H9 (cell line): ENCODE data around the gene BPIFB2. TPM values are rescaled to one million over a fixed set of nuclear protein-coding genes. Genes with fewer than 3 reads are reported as not detected.

Experiments used
- DNase-seq: peaks from one replicate; pipeline ENCODE4 v3.0.0-alpha.2; 2017
- H2AFZ ChIP-seq: one replicate; pipeline ENCODE4 v1.6.1; 2013; ENCODE audit warnings: mild to moderate bottlenecking, low read length, control low read depth, moderate library complexity
- H2AK5ac ChIP-seq: 2 replicates; pipeline ENCODE4 v1.6.1; 2013; ENCODE audit warnings: low read length, control low read depth, mixed read lengths; ENCODE audit not compliant: insufficient read length
- H2BK120ac ChIP-seq: one replicate; pipeline ENCODE4 v1.6.1; 2013; ENCODE audit warnings: low read depth, mild to moderate bottlenecking, low read length, control low read depth, inconsistent platforms; ENCODE audit not compliant: poor library complexity, severe bottlenecking
- H2BK12ac ChIP-seq: 2 replicates; pipeline ENCODE4 v1.6.1; 2013; ENCODE audit warnings: low read length, control low read depth, mixed read lengths, low read depth; ENCODE audit not compliant: insufficient read length
- H2BK15ac ChIP-seq: 2 replicates; pipeline ENCODE4 v1.6.1; 2013; ENCODE audit warnings: low read depth, low read length, control low read depth
- H2BK20ac ChIP-seq: one replicate; pipeline ENCODE4 v1.6.1; 2013; ENCODE audit warnings: low read depth, mild to moderate bottlenecking, low read length, control low read depth, inconsistent platforms; ENCODE audit not compliant: poor library complexity, severe bottlenecking
- H2BK5ac ChIP-seq: 2 replicates; pipeline ENCODE4 v1.6.1; 2013; ENCODE audit warnings: low read length, control low read depth, mixed read lengths; ENCODE audit not compliant: insufficient read length
- H3K14ac ChIP-seq: 2 replicates; pipeline ENCODE4 v1.6.1; 2013; ENCODE audit warnings: low read length, control low read depth; ENCODE audit not compliant: insufficient read depth
- H3K18ac ChIP-seq: 2 replicates; pipeline ENCODE4 v1.6.1; 2013; ENCODE audit warnings: low read depth, mild to moderate bottlenecking, mixed read lengths, low read length, control low read depth; ENCODE audit not compliant: insufficient read length
- H3K23ac ChIP-seq: 2 replicates; pipeline ENCODE4 v1.6.1; 2013; ENCODE audit warnings: low read length, control low read depth, mixed read lengths, low read depth; ENCODE audit not compliant: insufficient read length
- H3K23me2 ChIP-seq: 2 replicates; pipeline ENCODE4 v1.6.1; 2013; ENCODE audit warnings: low read depth, mild to moderate bottlenecking, mixed read lengths, low read length, control low read depth; ENCODE audit not compliant: insufficient read length, poor library complexity, severe bottlenecking
- H3K27ac ChIP-seq: 2 replicates; pipeline ENCODE4 v1.5.1; 2013; ENCODE audit warnings: low read length, control low read depth, mixed read lengths, low read depth; ENCODE audit not compliant: insufficient read length
- H3K27me3 ChIP-seq: 2 replicates; pipeline ENCODE4 v1.6.1; 2013; ENCODE audit warnings: low read length, control low read depth, inconsistent platforms; ENCODE audit not compliant: insufficient read depth
- H3K4ac ChIP-seq: 2 replicates; pipeline ENCODE4 v1.6.1; 2013; ENCODE audit warnings: low read depth, mild to moderate bottlenecking, control low read depth, inconsistent platforms, low read length, moderate library complexity
- H3K4me1 ChIP-seq: 2 replicates; pipeline ENCODE4 v1.6.1; 2013; ENCODE audit warnings: low read length, control low read depth, inconsistent platforms; ENCODE audit not compliant: insufficient read depth
- H3K4me2 ChIP-seq: 2 replicates; pipeline ENCODE4 v1.6.1; 2013; ENCODE audit warnings: low read length, control low read depth, mixed read lengths; ENCODE audit not compliant: insufficient read length, insufficient read depth
- H3K56ac ChIP-seq: 2 replicates; pipeline ENCODE4 v1.6.1; 2013; ENCODE audit warnings: low read depth, mild to moderate bottlenecking, mixed read lengths, low read length, control low read depth; ENCODE audit not compliant: insufficient read length
- H3K79me1 ChIP-seq: 2 replicates; pipeline ENCODE4 v1.6.1; 2013; ENCODE audit warnings: low read depth, mild to moderate bottlenecking, moderate library complexity, low read length, control low read depth, inconsistent platforms; ENCODE audit not compliant: insufficient read depth, poor library complexity, severe bottlenecking
- H3K79me2 ChIP-seq: 2 replicates; pipeline ENCODE4 v1.6.1; 2013; ENCODE audit warnings: low read length, control low read depth, inconsistent platforms; ENCODE audit not compliant: insufficient read depth
- H3K9ac ChIP-seq: 2 replicates; pipeline ENCODE4 v1.6.1; 2013; ENCODE audit warnings: low read length, control low read depth, mixed read lengths; ENCODE audit not compliant: insufficient read length; ENCODE audit errors: extremely low read depth
- H3K9me3 ChIP-seq: one replicate; pipeline ENCODE4 v1.6.1; 2013; ENCODE audit warnings: low read depth, low read length, inconsistent platforms; ENCODE audit not compliant: control insufficient read depth
- H3T11ph ChIP-seq: one replicate; pipeline ENCODE4 v1.6.1; 2013; ENCODE audit warnings: mild to moderate bottlenecking, low read length, control low read depth, inconsistent platforms
- H4K20me1 ChIP-seq: one replicate; pipeline ENCODE4 v1.6.1; 2013; ENCODE audit not compliant: control insufficient read depth, insufficient read length, insufficient read depth
- H4K5ac ChIP-seq: 2 replicates; pipeline ENCODE4 v1.6.1; 2013; ENCODE audit warnings: low read depth, mild to moderate bottlenecking, mixed read lengths, low read length, control low read depth; ENCODE audit not compliant: insufficient read length
- H4K8ac ChIP-seq: replicated peaks from 2 replicates; pipeline ENCODE4 v1.6.1; 2013; ENCODE audit warnings: low read length, control low read depth, mixed read lengths, low read depth; ENCODE audit not compliant: insufficient read length
- H4K91ac ChIP-seq: 2 replicates; pipeline ENCODE4 v1.6.1; 2013; ENCODE audit warnings: low read depth, mild to moderate bottlenecking, moderate library complexity, mixed read lengths, low read length, control low read depth; ENCODE audit not compliant: insufficient read length
- H3K27ac Mint-ChIP-seq, 3 experiments: 2 replicates in 2 of 3; 3 replicates in 1 of 3; pipeline ENCODE4 v1.8.0; 2020 to 2021; ENCODE audit warnings: mixed read lengths in 3 of 3, mild to moderate bottlenecking in 1 of 3, moderate library complexity in 1 of 3
- H3K27me3 Mint-ChIP-seq: 2 replicates; pipeline ENCODE4 v1.8.0; 2021; ENCODE audit warnings: low read depth, mild to moderate bottlenecking, moderate library complexity, mixed read lengths
- H3K36me3 Mint-ChIP-seq, 3 experiments: 2 replicates in 2 of 3; 3 replicates in 1 of 3; pipeline ENCODE4 v1.8.0; 2020 to 2021; ENCODE audit warnings: low read depth in 3 of 3, mixed read lengths in 3 of 3; ENCODE audit not compliant: insufficient read depth in 1 of 3
- H3K4me1 Mint-ChIP-seq, 2 experiments: 2 replicates each; pipeline ENCODE4 v1.8.0; 2020; ENCODE audit warnings: mixed read lengths in 2 of 2
- H3K4me3 Mint-ChIP-seq, 2 experiments: 2 replicates in 1 of 2; 3 replicates in 1 of 2; pipeline ENCODE4 v1.8.0; 2020 to 2021; ENCODE audit warnings: mild to moderate bottlenecking in 2 of 2, mixed read lengths in 2 of 2, moderate library complexity in 1 of 2
- H3K9me3 Mint-ChIP-seq, 2 experiments: 2 replicates in 1 of 2; 3 replicates in 1 of 2; pipeline ENCODE4 v1.8.0; 2020; ENCODE audit warnings: mild to moderate bottlenecking in 2 of 2, mixed read lengths in 2 of 2, moderate library complexity in 1 of 2
- CTCF ChIP-seq: fragments of 200-600 bp; sonication (generic); conservative IDR thresholded peaks from 3 replicates; pipeline ENCODE4 v1.8.0; 2021; ENCODE audit warnings: antibody characterized with exemption, mild to moderate bottlenecking
- WGBS: extraction: QIAGEN DNeasy Blood & Tissue Kit; methylation state at CpG from one replicate; pipeline ENCODE4 v1.1.7; 2013; ENCODE audit warnings: missing lambda C conversion rate, low lambda C conversion rate, mixed read lengths; ENCODE audit not compliant: insufficient read length; ENCODE audit errors: extremely low coverage; 5-methylcytosine and 5-hydroxymethylcytosine counted together
- total RNA-seq: library from RNA; stranded (reverse); gene quantifications from 2 replicates; pipeline ENCODE4 v1.2.1, GENCODE V29; 2021

Gene BPIFB2
- total RNA-seq, 1 experiment from 2014 or later, result not detected

GRCh38 chr20:32984631-32985354 is 22.7 kb upstream of the BPIFB2 start:
- Histone ChIP-seq H4K91ac (no peak overlapping the region), H3K23me2 (no peaks in the 10 kb centered on the region), H3K4me2 (no peak overlapping the region), H2BK20ac (no peak overlapping the region), H3K9me3 (no peaks in the 10 kb centered on the region), H2AK5ac (no peak overlapping the region), H3K79me1 (no peaks in the 10 kb centered on the region), H2BK15ac (no peak overlapping the region), H2BK120ac (no peak overlapping the region), H2BK5ac (no peak overlapping the region), H4K5ac (no peak overlapping the region), H3K4me1 (no peaks in the 10 kb centered on the region), H2BK12ac (no peak overlapping the region), H3K27ac (no peak overlapping the region), H3K4ac (no peak overlapping the region), H3K9ac (no peak overlapping the region), H3K27me3 (no peaks in the 10 kb centered on the region), H3K18ac (no peak overlapping the region), H3T11ph (no peak overlapping the region), H4K8ac (no peak overlapping the region), H3K23ac (no peak overlapping the region), H2AFZ (no peak overlapping the region), H3K79me2 (no peaks in the 10 kb centered on the region), H3K56ac (no peak overlapping the region), H3K14ac (no peak overlapping the region), H4K20me1 (no peaks in the 10 kb centered on the region)
- WGBS, result no CpG with 5 or more reads among the region's 9 CpGs
- no peak for TF ChIP-seq CTCF
- peak overlapping the region in 2 of 3 experiments; percentile 66 to 81; a peak in 2 of 7 replicates for H3K27ac Mint-ChIP-seq
- H3K4me3 Mint-ChIP-seq, result no peak overlapping the region
- no peak for DNase-seq
- no peaks in the 10 kb centered on the region for H3K36me3 Mint-ChIP-seq
- peaks cover 2% of the 10 kb centered on the region for H3K27me3 Mint-ChIP-seq
- H3K9me3 Mint-ChIP-seq, result no peaks in the 10 kb centered on the region
- peaks cover 5 to 6% of the 10 kb centered on the region in 2 experiments; a peak in 1 of 4 replicates for H3K4me1 Mint-ChIP-seq
